Liver (tissue), 9 donors: Measurements from ENCODE around the gene ITGA4. TPM values are rescaled to one million over a fixed set of nuclear protein-coding genes. Genes with fewer than 3 reads are reported as not detected.

Experiments
- DNase-seq: peaks from one replicate; pipeline ENCODE4 v3.0.0-alpha.2; 2017; ENCODE audit warnings: low spot score
- H3K27ac ChIP-seq, 2 donors: one replicate each; pipeline ENCODE4 v1.7.0; 2013; ENCODE audit warnings: inconsistent platforms in 2 of 2, low read length in 2 of 2, control low read depth in 1 of 2, low read depth in 1 of 2, mild to moderate bottlenecking in 1 of 2
- H3K27me3 ChIP-seq, 4 donors: one replicate each; pipeline versions ENCODE4 v1.6.1 to v1.7.0; 2013; ENCODE audit warnings: low read length in 3 of 4, inconsistent platforms in 1 of 4, mild to moderate bottlenecking in 1 of 4, moderate library complexity in 1 of 4; ENCODE audit not compliant: control insufficient read depth in 4 of 4, insufficient read depth in 4 of 4
- H3K36me3 ChIP-seq, 4 donors: one replicate each; pipeline versions ENCODE4 v1.6.1 to v1.7.0; 2013; ENCODE audit warnings: low read length in 3 of 4, mild to moderate bottlenecking in 3 of 4, low read depth in 1 of 4, moderate library complexity in 1 of 4; ENCODE audit not compliant: control insufficient read depth in 4 of 4, insufficient read depth in 3 of 4
- H3K4me1 ChIP-seq, 4 donors: one replicate each; pipeline versions ENCODE4 v1.6.1 to v1.7.0; 2013; ENCODE audit warnings: low read length in 3 of 4, mild to moderate bottlenecking in 3 of 4, moderate library complexity in 1 of 4; ENCODE audit not compliant: control insufficient read depth in 4 of 4, insufficient read depth in 4 of 4
- H3K4me3 ChIP-seq, 3 donors: one replicate each; pipeline versions ENCODE4 v1.6.1 to v1.7.0; 2013; ENCODE audit warnings: low read length in 3 of 3, control low read depth in 1 of 3, low read depth in 1 of 3, mild to moderate bottlenecking in 1 of 3
- H3K9ac ChIP-seq, 2 donors: one replicate each; pipeline ENCODE4 v1.7.0; 2013; ENCODE audit warnings: low read length in 2 of 2, mild to moderate bottlenecking in 2 of 2, moderate library complexity in 2 of 2, control low read depth in 1 of 2, low read depth in 1 of 2
- H3K9me3 ChIP-seq, 4 donors: one replicate each; pipeline versions ENCODE4 v1.6.1 to v1.7.0; 2013; ENCODE audit warnings: low read length in 3 of 4; ENCODE audit not compliant: control insufficient read depth in 4 of 4
- CTCF ChIP-seq: fragments of 150-350 bp; IDR thresholded peaks from 2 replicates; pipeline ENCODE4 v1.5.1; 2017; ENCODE audit warnings: improper control_type of control experiment, low read depth, low read length; ENCODE audit not compliant: missing input control
- FOXA1 ChIP-seq: IDR thresholded peaks from 2 replicates; pipeline ENCODE4 v1.6.1; 2016; ENCODE audit warnings: antibody characterized with exemption
- GABPA ChIP-seq, 2 donors: IDR thresholded peaks in 1 of 2; conservative IDR thresholded peaks in 1 of 2; 2 replicates each; pipeline ENCODE4 v1.6.1; 2016; ENCODE audit warnings: antibody characterized with exemption in 2 of 2, mild to moderate bottlenecking in 1 of 2, moderate library complexity in 1 of 2
- HNF4A ChIP-seq, 2 donors: conservative IDR thresholded peaks; 2 replicates each; pipeline ENCODE4 v1.6.1; 2016; ENCODE audit warnings: antibody characterized with exemption in 2 of 2, mild to moderate bottlenecking in 2 of 2
- REST ChIP-seq: IDR thresholded peaks from 2 replicates; pipeline ENCODE4 v1.6.1; 2016; ENCODE audit warnings: antibody characterized with exemption, mild to moderate bottlenecking
- RXRA ChIP-seq, 2 donors: IDR thresholded peaks; 2 replicates each; pipeline ENCODE4 v1.6.1; 2017 to 2018; ENCODE audit warnings: antibody characterized with exemption in 2 of 2, mild to moderate bottlenecking in 1 of 2
- SP1 ChIP-seq: IDR thresholded peaks from 2 replicates; pipeline ENCODE4 v1.6.1; 2018; ENCODE audit warnings: antibody characterized with exemption, mild to moderate bottlenecking
- TAF1 ChIP-seq: conservative IDR thresholded peaks from 2 replicates; pipeline ENCODE4 v1.6.1; 2016; ENCODE audit warnings: antibody characterized with exemption, mild to moderate bottlenecking
- YY1 ChIP-seq: IDR thresholded peaks from 2 replicates; pipeline ENCODE4 v1.6.1; 2016; ENCODE audit warnings: antibody characterized with exemption, mild to moderate bottlenecking
- ZBTB33 ChIP-seq: IDR thresholded peaks from 2 replicates; pipeline ENCODE4 v1.6.1; 2016; ENCODE audit warnings: antibody characterized with exemption
- WGBS: extraction: QIAGEN DNeasy Blood & Tissue Kit; methylation state at CpG from one replicate; pipeline ENCODE4 v1.1.7; 2013; 5-methylcytosine and 5-hydroxymethylcytosine counted together
- polyA plus RNA-seq, 2 donors: library from polyadenylated mRNA; stranded (reverse) in 1 of 2; unstranded in 1 of 2; fragments of 200-250 nt in 1 of 2; fragments of >200 nt in 1 of 2; fragmentation: Nextera tagmentation in 1 of 2; extraction: Ambion mirVana in 1 of 2; gene quantifications; one replicate each; pipeline versions ENCODE4 v1.2.1 to v1.2.3, GENCODE V29; 2013 to 2015
- total RNA-seq, 2 donors: library from RNA; depleted of rRNA; stranded (reverse); fragments of >200 nt; gene quantifications; one replicate each; pipeline ENCODE4 v1.2.3, GENCODE V29; 2014
- TF ChIP-seq, protein P1 (sequence below): IDR thresholded peaks from 2 replicates; pipeline ENCODE4 v1.6.1; 2016; ENCODE audit warnings: antibody characterized with exemption
- donor health status: healthy.
- donor health status: healthy.
- donor health status: healthy.
- donor health status: healthy.
- donor health status: healthy.

The ITGA4 gene
- total and polyA plus RNA-seq, 4 donors: 1.6 to 142 (median 4.1) TPM

DNA sequence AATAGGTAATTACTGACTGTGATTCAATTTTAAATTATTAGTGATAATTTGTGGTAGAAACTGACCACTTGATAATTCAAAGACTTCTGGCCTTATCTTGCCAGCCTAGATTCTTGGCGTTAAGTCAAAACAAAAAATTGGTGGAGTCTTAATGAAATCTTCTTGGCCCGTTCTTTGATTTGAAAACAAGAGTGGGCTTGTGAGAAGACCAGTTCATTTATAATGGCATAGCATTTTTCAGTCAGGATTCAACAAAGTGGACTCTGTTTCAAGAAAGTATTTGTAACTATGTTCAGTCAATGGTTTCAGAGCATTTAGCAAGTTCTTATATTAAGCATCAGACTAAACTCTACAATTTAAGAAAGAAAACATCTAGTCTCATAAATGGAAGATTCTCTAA lies 26.0 kb downstream of the ITGA4 start:
- peaks cover 0 to 3% (median 0%) of the 10 kb centered on the region in 4 donors for H3K27me3 ChIP-seq
- H3K4me3 ChIP-seq: no peak overlapping the region
- no peaks in the 10 kb centered on the region for H3K9me3 ChIP-seq
- TF ChIP-seq GABPA (IDR thresholded peaks at IDR 0.05 in 1 of 2, conservative IDR thresholded peaks at IDR 0.05 in 1 of 2): no peak
- no peak for TF ChIP-seq FOXA1
- TF ChIP-seq TAF1: no peak
- TF ChIP-seq CTCF: no peak
- no peak for TF ChIP-seq ZBTB33
- no peak for TF ChIP-seq HNF4A (conservative IDR thresholded peaks at IDR 0.05)
- TF ChIP-seq YY1: no peak
- DNase-seq: no peak
- no peaks in the 10 kb centered on the region for H3K4me1 ChIP-seq
- H3K9ac ChIP-seq: no peak overlapping the region
- H3K36me3 ChIP-seq: no peaks in the 10 kb centered on the region
- H3K27ac ChIP-seq: no peak overlapping the region
- WGBS: 79% methylated on average over 2 of the region's 2 CpGs

- no peaks in the 10 kb centered on the region for H3K9me3 ChIP-seq
- H3K4me1 ChIP-seq: no peaks in the 10 kb centered on the region
- H3K9ac ChIP-seq: no peak overlapping the region
- no peak overlapping the region for H3K4me3 ChIP-seq
- H3K36me3 ChIP-seq: no peaks in the 10 kb centered on the region
- H3K27me3 ChIP-seq: peaks cover 0 to 3% (median 0%) of the 10 kb centered on the region in 4 donors
- TF ChIP-seq RXRA (IDR thresholded peaks at IDR 0.05): no peak
- TF ChIP-seq HNF4A (conservative IDR thresholded peaks at IDR 0.05): no peak
- no peak for TF ChIP-seq REST
- TF ChIP-seq GABPA (IDR thresholded peaks at IDR 0.05 in 1 of 2, conservative IDR thresholded peaks at IDR 0.05 in 1 of 2): no peak
- TF ChIP-seq SP1: no peak
- TF ChIP-seq, protein P1, sequence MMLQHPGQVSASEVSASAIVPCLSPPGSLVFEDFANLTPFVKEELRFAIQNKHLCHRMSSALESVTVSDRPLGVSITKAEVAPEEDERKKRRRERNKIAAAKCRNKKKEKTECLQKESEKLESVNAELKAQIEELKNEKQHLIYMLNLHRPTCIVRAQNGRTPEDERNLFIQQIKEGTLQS: no peak
- no peak overlapping the region for H3K27ac ChIP-seq
- WGBS: 86% methylated on average over 1 of the region's 1 CpG
- no peak for DNase-seq
These were observed 26.7 kb downstream of the ITGA4 start for GRCh38 chr2:181483876-181484275.
